GM21528 (cell line): ENCODE results near the gene TST.

ENCODE experiments used
- ATAC-seq: cut with Tn5 transposase; IDR thresholded peaks from one replicate; pipeline ENCODE4 v1.9.1; 2021; ENCODE audit warnings: mild to moderate bottlenecking, moderate library complexity; ENCODE audit not compliant: unreplicated experiment, low FRiP score

Gene TST

DNA sequence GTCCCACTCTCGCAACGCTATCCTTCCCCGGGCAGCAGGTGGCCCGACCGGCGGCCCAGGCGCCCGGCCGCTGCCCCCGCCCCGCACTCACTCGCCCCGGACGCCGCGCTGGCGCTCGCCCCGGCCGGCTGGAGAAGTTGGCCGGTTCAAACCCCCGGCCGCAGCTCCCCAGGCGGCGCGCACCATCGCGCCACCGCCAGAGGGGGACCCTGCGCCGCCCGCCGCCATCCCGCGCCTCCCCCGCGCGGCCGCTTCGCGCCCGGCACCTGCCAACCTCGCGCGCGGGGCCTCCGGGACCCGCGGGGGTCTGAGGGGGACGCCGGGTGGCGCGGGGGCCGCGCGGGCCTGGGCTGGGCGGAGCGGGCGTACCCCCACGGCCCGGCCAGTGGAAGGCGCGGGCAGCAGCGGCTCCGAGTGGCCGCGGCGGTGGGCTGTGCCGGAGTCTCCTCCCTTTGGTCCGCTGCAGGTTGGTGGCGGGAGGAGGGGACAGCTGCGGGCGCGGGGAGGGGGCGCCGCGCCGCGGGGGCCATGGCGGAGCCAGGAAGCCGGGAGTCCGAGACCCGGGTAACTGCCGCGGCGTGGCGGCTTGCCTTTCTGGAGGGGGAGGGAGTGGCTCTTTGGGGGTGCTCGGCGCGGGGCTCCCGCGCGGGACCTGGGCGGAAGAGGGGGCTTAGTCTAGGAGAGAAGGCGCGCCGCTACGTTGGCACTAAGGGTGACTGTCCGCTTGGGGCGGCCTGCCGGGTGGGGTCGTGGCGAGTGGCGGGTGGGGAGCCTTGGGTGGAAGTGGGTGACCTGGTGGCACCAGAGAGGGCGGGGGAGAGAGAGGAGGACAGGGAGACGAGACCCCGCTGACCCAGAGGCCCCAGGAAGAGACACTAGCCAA is at the start of gene TST, which contains the start of gene MPST:
TST (minus strand) TSS at position 139 of the 883 bp plus-strand sequence. CDS start 715 bp downstream, outside the sequence.
MPST (plus strand) TSS at position 434 of the 883 bp plus-strand sequence; CDS start at position 529, 95 bp downstream.
- peak; percentile 53 for ATAC-seq

DNA sequence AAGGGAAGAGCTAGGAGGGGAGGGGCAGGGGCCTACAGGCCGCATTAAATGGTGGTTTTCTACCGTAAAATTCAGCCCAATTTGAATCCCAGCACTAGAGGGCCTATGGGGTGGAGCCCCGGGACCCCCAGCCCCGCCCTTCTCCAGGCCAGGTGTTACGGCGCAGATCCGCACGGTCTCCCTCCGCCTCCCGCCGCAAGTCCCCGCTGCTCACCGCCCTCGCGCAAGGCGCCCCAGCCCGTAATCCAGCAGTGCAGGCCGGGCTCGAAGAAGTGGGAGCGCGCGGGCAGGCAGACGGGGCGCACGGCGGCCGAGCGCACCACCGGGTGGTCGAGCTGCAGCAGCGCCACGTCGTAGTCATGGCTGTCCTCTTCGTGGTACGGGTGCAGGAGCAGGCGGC is 49.6 kb upstream of the TST start:
- ATAC-seq = no peak

DNA sequence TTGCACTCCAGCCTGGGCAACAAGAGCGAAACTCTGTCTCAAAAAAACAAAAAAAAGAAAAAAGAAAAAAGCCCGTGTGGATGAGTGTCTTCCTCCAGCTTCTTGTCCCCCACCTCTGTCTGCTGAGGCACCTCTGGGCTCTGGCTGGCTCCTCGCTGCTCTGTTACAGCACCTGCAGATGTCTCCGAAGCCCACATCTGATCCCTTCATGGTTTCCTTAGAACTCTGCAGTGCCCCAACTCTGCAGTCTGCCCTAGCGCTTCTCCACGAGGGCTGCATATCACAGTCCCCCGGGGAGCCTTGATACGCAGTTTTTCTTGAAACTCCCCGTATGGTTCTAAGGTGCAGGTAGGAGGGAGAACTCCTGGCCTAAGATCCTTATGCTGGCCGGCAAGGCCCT is 48.2 kb upstream of the TST start:
- no peak for ATAC-seq

DNA sequence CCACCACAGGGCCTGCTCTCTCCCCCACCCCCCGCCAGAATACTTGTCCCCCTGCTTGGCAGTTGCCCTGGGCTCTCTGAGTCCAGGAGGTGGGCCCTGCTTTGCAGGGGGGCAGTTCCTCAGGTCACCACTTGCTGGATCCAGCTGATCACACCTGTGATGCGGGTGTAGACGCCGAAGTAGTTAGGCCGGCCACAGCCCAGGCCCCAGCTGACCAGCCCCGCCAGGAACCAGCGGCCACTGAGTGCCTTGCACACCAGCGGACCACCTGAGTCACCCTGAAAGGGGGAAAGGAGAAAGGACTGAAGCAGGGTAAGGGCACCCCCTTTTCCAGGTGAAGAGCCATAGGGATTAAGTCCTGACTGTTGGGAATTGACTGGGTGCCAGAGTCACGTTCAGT is 46.7 kb upstream of the TST start:
- no peak for ATAC-seq

DNA sequence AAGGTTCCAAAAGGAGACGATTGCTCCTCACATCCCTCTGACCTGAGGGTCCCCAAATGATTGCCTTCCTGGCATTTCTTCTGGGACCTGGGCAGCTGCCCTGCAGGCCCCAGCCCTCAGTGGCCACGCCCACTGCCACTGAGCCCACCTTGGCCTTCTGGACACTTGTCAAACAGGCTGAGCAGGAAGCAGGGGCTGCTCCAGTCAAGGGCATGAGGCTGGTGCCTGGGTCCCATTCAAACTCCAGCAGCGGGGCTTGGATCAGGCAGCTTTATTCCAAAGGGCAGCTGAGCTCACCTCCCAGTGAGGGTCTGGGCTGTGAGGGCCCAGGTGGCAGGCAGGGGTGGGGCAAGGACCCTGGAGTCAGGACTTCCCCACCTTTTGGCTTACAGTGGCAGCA is 45.9 kb upstream of the TST start:
- ATAC-seq = no peak

DNA sequence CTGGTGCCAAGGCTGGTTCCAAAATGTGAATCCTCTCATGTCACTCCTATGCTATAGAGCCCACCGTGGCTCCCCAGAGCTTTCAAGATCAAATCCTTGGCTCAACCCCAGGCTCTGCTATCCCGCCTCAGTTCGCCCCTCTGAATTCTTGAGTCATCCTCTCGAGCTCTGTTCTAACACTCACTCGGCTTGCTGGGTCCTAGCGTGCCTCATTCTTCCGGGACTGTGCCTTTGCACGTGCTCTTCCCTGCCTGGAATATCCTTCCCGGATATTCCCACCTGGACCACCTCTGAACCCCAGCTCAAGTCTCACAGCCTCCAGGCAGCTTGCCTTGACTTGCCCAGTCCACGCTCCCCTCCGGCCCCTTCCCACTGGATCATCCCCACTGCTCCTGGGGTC is 45.3 kb upstream of the TST start:
- no peak for ATAC-seq

DNA sequence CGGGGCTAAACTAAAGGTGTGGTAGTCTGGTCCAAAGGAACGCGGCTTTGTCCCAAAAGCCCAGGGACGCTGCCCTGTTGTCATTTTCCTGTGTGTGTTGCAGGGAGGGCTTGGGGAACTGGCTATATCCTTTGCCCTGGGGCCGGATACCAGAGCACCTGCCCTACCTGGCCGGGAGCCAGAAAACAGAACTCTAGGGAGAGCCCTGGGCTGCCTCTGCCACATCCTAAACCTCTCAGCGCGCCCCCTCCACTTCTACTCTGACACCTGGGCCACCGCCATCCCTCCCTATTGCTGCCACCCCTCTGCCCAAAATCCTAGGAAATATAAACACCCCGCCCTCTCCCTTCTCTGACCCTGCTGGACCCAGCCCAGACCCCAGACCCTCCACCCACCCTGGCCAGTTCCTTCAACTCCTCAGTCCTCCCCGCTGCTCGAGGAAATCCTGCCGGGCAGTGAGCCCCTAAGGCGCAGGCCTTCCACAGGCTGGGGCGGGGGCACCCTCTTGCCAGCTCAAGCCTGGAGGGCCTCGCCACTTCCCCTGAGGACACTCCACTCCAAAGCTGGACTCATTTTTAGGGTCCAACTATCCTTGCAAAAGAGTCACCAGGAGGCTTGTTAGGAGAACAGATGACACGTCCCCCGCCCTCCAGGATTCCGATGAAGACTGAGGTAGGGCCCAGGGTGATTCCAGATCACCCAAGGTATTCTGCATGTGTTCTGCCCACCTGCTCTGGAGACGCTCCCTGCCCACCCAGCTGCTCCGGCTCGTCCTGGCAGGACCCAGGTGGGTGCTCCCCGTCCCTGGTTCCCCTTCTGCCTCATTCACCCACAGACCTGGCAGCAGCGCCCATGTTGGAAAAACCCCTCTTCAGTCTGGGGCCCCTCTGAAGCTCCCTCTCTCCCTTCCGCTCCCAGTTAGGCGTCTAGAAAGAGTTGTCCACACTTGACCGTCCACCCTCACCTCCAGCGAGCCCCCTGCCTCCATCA is 44.5 kb upstream of the TST start:
- ATAC-seq = no peak

DNA sequence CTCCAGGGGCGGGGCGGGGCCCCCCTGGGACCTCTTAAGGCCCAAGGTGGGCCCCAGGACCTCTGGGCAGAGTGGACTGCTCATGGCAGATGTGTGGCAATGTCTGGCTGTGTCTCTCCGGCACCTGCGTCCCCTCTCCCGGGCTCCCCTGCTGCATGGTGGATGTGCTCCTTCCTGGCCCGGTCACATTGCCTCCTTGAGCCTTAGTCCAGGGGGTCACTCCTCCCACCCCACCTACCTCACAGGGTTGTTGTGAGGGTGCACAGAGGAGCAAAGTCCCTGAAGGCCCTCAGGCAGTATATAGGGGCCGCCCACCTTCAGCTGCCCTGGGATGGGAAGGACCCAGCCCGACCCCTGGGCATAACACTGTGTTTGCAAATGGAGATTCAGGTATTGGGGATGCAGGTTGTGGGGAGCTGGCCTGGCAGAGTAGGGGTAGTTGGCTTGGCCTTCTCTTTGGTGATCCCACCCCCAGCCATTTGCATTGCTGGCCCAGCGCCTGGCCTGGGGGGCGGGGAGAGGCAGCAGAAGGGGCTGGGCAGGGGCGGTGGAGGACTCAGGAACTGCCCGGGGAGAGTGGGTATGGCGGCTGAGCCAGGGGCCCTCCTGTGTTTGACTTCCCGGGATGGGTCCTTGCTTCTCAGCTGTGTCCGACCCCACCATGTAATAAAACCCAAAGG is 43.6 kb upstream of the TST start:
- no peak for ATAC-seq

DNA sequence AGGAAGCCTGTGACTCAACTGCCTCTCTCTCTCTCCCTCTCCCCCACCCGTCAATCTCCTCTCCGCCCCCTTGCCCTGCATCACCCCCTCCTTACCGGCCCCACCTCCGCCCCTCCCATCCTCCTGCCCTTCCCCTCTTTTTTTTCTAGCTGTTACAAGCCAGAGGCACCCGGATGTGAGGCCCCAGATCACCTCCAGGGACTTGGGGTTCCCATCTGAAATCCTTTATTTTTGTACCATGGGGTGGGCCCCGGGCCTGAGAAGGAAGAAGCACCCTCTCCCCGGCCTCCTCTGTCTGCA is 43.1 kb upstream of the TST start:
- ATAC-seq = no peak

DNA sequence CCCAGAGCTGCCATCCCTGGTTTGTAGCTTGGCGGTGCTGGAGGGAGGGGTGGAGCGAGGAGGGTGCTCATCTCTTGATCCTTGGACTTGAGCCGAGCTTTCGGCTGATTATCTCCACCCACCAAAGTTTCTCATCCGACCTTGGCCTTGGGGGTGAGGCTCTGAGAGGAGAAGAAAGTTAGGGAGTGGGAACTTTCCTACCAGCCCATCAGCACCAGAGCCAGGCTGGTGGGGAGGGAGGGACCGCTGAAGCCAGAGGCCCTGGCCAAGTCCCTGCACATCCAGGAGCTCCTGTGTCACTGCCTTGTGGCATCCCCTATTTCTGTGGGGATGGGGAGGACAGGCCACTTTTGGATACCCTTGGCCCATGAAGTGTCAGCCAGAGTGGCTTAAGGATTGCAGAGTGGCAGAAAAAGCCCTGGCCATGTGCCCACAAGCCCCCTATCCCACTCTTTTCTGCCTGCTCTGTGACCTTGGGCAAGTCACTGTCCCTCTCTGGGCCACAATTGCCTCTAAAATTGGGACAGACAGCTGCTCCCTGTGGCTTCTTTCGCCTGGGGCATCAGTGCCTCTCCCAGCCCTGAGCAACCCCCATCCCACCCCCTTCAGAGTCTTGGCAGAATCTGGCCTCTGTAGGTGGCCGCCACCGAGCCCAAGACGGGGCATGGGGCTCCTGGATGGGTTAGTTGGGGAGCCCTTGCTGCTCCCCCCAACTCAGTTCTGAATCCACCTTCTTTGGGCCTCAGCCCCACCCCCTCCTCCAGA is 42.5 kb upstream of the TST start:
- ATAC-seq = no peak

DNA sequence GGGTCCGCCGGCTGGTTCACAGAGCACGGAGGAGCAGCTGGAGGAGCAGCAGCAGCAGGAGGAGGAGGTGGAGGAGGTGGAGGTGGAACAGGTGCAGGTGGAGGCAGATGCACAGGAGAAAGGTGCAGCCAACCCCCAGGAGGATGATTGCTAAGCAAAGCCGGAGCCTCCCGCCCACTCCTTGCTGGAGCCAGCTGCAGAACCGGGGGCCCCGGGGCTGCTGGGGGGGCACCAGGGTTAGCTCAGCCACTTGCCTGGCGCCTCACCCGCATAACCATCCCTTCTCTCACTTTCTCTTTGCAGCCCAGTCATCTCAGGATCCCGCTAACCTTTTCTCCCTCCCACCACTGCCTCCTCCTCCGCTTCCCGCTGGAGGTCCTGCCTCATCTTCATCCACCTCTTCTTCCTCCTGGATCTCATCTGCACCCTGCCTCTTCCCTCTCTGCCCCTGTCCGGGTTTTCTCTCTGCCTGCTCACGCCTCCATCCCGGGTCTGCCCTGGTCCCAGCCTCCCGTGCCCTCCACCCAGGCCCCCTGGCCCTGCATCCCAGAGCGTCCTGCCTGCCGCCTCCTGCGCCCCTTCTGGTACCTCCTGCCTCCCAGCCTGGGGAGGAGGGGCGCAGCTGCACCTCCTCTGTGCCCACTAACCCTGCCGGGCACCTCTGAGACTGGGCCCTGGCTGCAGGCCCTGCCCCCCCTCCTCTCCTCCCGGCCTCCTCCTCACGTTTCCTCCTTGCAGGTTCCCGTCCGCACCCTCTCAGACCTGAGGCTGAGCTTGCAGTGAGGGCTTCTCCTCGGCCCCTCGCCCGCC is 41.8 kb upstream of the TST start:
- ATAC-seq = no peak

DNA sequence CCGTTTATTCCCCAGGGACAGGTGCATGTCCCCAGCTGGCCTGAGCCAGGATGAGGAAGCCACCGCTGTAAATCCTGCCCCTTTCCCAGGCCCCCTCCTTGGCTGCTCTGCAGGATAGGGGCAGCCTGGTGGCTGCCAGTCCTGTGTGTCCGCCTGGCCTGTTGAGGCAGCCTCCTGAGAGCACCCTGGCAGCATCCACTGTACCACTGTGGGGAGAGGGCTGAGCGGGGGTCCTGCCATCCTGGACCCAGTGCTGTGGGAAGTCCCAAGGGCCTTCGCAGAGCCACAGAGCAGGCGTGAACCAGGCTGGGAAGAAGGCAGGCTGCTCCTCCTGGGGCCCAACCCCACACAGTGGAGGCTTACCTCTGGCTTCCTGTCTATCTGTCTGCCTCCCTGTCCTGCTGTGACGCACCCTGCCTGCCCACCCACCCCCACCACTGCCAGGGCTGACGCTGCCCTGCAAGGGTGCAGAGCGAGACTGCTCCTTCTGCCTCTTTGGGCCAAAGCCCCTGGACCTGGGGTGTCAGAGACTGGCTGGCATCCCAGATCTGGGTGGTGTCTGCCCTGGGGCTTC is 40.7 kb upstream of the TST start:
- no peak for ATAC-seq

DNA sequence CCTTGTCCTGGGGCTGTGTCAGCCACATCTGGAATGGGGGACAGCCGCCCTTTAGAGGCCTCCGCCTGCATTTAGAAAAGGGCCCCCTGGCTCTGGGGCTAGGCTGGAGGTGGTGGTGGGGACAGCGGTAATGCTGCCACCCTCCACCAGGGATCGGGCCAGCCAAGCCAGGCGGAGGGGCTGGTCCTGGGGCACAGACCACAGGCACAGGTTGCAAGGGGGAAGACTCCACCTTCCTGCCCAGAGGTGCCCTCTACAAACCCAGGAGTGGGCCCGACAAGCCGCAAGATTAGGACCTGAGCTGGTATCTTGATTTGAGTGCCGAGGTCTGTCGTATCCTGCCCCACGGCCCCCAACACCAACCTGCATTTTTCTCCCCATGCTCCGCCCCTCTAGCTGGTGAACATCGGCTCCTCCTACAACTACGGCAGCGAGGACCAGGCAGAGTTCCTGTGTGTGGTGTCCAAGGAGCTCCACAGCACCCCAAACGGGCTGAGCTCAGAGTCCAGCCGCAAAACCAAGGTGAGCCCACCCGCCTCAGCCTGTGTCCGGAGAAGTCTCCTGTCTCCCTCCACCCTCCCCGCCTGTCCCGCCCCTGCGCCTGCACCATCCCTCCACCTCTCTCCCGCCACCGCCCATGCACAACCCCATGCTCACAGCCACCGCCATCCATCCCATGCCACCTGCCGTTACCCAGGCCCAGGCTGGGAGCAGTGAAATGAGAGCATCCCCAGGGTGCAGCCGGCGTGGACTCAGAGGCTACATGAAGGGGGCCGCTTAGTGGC is 39.9 kb upstream of the TST start:
- ATAC-seq = no peak

DNA sequence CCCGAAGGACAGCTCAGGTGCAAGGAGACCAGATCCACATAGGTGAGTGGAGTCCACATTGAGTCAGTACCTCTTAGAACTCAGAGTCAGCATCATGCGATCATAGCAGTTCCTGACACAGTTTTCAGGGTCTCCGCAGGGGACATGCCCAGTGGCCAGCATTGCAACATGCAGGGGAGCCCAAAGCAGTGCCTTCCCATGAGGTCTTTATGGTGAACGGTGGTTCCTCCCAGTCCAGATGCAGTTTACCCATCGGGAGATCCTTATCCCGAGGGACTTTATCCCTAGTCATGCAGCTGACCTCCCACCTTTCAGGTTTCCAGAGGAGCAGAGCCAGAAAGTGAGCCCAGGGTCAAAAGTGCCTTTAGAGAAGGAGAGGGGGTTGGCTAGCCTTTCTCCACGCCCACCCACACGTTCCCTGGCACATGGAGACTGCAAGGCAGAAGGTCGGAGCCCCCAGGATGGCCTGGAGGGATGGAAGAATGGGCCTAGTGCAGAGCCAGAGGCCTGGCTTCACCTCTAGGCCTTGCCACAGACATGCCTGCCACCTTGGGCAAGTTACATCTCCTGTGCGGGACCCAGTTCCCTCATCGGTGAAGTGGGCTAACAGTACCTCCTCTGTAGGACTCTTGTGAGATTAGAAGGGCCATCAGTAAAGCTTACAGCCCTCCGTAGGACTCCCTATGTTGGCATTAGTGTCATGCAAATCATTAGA is 38.7 kb upstream of the TST start:
- ATAC-seq = no peak

DNA sequence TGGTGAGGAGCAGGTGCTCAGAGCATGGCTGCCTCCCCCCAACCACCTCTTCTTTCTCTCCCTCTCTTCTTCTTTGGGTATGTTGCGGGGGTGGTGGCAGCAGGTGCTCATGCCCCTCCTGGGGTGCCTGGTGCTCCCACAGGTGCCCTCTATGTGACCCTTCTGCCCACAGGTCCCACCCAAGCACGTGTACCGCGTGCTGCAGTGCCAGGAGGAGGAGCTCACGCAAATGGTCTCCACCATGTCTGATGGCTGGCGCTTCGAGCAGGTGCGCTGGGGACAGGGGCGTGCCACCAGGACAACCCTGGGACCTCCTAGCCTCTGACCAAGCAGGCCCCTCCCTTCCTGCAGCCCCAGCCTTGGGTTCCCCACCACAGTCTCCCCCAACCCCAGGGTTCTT is 38.0 kb upstream of the TST start:
- ATAC-seq = no peak

DNA sequence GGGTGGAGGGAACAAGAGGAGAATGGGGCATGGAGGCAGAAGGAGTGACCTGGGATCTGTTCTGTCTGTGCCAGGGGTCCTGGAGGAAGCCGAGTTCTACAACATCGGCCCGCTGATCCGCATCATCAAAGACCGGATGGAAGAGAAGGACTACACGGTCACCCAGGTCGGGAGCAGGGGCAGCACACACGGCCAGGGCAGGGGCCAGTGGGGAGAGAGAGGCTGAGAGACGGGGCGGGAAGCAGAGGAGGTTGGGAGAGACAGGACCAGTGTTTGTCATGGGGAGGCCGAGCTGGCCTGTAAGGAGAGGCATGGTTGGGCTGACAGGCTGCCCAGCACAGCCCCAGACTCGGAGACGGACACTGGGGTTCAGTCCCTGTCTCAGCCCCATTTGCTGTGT is 37.0 kb upstream of the TST start:
- ATAC-seq = no peak

DNA sequence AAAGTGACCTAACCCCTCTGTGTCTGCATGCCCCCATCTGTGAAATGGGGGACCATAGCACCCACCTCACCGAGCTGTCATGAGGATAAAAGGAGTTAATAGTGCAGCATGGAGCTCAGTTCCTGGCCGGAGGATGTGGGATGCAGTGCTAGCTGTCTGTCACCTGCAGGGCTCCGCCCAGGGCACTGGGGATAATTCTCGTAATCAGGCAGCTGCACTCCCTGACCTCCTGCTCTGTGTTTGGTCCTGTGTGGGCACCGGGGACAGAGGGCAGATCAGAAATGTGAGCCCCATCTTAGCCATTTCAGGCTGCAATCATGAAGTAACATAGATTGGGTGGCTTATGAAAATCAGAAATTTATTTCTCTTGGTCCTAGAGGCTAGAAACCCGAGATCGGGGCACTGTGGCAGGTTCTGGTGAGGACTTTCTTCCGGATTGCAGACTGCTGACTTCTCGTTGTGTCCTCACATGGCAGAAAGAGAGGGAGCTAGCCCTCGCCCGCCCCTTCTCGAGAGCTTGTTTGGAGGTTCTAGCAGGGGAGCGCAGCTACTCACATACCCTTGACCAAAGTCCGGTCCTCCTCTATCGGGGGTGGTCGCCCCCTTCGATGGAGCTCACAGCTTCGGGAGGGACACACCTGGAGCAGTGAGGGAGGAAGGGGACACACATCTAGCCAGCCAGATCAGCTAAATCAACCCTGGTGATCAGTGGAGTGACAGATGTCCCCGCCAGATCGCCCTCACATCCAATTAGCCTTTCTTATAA is 35.5 kb upstream of the TST start:
- no peak for ATAC-seq
